Measurements from ENCODE around the gene SGCA. TPM values are rescaled to one million over a fixed set of nuclear protein-coding genes. Genes with fewer than 3 reads are reported as not detected.

The SGCA gene
- total and polyA plus RNA-seq, 3 donors from 2014 or later, result 2.4 to 33.1 (median 7.6) TPM

DNA sequence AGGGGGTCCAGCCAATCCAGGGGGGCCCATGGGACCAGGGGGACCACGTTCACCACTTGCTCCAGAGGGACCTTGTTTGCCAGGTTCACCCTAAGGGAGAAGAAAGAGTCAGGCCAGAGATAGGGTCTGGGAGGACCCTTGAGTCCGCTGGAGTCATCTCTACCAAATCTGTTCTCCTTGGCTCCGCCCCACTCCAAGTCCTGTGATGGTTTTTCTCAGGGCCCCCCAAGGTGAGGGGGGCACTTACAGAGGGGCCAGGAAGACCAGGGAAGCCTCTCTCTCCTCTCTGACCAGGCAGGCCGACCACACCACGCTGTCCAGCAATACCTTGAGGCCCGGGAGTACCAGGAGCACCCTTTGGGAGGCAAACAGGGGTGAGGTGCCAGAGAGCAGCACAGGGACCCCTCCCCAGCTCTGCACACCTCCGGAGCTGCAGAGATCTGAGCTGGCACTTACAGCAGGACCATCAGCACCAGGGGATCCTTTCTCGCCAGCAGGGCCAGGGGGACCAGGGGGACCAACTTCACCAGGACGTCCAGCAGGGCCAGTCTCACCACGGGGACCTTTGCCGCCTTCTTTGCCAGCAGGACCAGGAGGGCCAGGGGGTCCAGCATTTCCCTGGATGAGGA, 23.2 kb downstream of the SGCA start:
- Histone ChIP-seq H3K27ac (no peak overlapping the region), H3K36me3 (ENCODE audit: low read depth, missing control alignments) (no peaks in the 10 kb centered on the region), H3K4me1 (no peaks in the 10 kb centered on the region), H3K27me3 (no peaks in the 10 kb centered on the region), H3K9me3 (no peaks in the 10 kb centered on the region), H3K4me3 (no peak overlapping the region)
- no peak for TF ChIP-seq POLR2A (IDR thresholded peaks at IDR 0.05)
- TF ChIP-seq, protein P1, sequence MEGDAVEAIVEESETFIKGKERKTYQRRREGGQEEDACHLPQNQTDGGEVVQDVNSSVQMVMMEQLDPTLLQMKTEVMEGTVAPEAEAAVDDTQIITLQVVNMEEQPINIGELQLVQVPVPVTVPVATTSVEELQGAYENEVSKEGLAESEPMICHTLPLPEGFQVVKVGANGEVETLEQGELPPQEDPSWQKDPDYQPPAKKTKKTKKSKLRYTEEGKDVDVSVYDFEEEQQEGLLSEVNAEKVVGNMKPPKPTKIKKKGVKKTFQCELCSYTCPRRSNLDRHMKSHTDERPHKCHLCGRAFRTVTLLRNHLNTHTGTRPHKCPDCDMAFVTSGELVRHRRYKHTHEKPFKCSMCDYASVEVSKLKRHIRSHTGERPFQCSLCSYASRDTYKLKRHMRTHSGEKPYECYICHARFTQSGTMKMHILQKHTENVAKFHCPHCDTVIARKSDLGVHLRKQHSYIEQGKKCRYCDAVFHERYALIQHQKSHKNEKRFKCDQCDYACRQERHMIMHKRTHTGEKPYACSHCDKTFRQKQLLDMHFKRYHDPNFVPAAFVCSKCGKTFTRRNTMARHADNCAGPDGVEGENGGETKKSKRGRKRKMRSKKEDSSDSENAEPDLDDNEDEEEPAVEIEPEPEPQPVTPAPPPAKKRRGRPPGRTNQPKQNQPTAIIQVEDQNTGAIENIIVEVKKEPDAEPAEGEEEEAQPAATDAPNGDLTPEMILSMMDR (IDR thresholded peaks at IDR 0.05), result no peak
- DNase-seq, result no peak
- WGBS, 2 donors, result 82 to 83% methylated on average over 5 to 11 of the region's 11 CpGs
- intact Hi-C loops (cut with DNase I; ENCODE audit: low total_unique reads), result no loop called here

- Histone ChIP-seq H3K4me1 (no peaks in the 10 kb centered on the region), H3K9me3 (no peaks in the 10 kb centered on the region), H3K36me3 (ENCODE audit: low read depth, missing control alignments) (no peaks in the 10 kb centered on the region), H3K27ac (no peak overlapping the region), H3K27me3 (no peaks in the 10 kb centered on the region), H3K4me3 (no peak overlapping the region)
- 82% methylated on average over 20 of the region's 20 CpGs; no CpG with 5 or more reads in 1 of the 2 donors for WGBS, 2 donors
- DNase-seq, result no peak
- TF ChIP-seq POLR2A (IDR thresholded peaks at IDR 0.05), result no peak
- TF ChIP-seq, protein P1 (IDR thresholded peaks at IDR 0.05), result no peak
- intact Hi-C loops (cut with DNase I; ENCODE audit: low total_unique reads), result no loop called here
Measured at GRCh38 chr17:50189550-50190292, 23.9 kb downstream of the SGCA start.

DNA sequence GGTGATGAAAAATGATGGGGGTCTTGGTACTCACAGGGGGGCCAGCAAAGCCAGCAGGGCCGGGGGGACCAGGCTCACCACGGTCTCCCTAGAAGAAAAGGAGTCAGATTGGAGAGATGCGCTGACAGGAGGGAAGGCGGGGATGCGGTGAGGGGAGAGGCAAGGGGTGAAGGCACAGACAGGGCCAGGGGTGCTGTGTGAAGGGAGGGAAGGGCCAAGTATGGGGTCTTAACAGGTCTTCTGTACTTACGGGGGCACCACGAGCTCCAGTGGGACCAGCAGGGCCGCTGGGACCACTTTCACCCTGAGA, 24.4 kb downstream of the SGCA start:
- no peaks in the 10 kb centered on the region for H3K36me3 ChIP-seq (ENCODE audit: low read depth, missing control alignments)
- no peak for DNase-seq
- intact Hi-C loops (cut with DNase I; ENCODE audit: low total_unique reads), result no loop called here
- no peak overlapping the region for H3K27ac ChIP-seq
- H3K27me3 ChIP-seq, result no peaks in the 10 kb centered on the region
- no peak overlapping the region for H3K4me3 ChIP-seq
- H3K9me3 ChIP-seq, result no peaks in the 10 kb centered on the region
- 83 to 91% methylated on average over 6 to 8 of the region's 8 CpGs for WGBS, 2 donors
- no peaks in the 10 kb centered on the region for H3K4me1 ChIP-seq
- TF ChIP-seq POLR2A (IDR thresholded peaks at IDR 0.05), result no peak
- TF ChIP-seq, protein P1 (IDR thresholded peaks at IDR 0.05), result no peak

DNA sequence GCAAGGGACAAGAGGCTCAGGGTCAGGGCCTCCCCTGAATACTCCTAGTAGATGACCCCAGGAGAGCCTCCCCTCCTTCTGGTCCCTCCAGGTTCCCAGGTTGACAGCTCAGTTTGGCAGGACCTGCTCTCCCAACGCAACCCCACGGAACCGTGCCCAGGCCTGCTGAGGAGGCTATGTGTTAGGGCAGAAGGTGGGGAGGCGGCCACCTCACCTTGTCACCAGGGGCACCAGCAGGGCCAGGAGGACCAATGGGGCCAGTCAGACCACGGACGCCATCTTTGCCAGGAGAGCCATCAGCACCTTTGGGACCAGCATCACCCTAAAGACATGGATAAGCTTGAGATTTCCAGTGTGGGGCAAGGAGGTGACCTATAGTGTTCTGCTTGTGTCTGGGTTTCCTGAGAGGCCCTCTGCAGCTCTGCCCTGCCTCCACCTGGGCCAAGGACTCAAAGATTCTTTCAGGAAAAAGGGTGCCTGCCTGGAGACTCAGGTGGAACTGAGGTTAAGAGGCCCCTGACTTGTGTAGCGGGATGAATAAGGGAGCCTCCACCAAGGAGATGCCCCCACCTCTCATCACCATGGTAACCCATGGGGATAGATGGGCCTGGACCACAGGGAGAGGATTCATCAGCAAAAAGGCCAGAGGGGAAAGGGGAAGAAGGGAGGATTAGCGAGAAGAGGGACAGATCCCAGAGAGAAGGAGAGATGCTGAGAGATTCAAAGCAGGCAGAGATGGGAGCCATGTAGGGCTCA, 25.0 kb downstream of the SGCA start:
- H3K4me1 ChIP-seq, result no peaks in the 10 kb centered on the region
- no peaks in the 10 kb centered on the region for H3K36me3 ChIP-seq (ENCODE audit: low read depth, missing control alignments)
- TF ChIP-seq POLR2A (IDR thresholded peaks at IDR 0.05), result no peak
- TF ChIP-seq, protein P1 (IDR thresholded peaks at IDR 0.05), result no peak

More for the DNA sequence above, 25.0 kb downstream of the SGCA start:
- no peak overlapping the region for H3K4me3 ChIP-seq
- H3K27ac ChIP-seq, result no peak overlapping the region
- H3K27me3 ChIP-seq, result no peaks in the 10 kb centered on the region
- no peaks in the 10 kb centered on the region for H3K9me3 ChIP-seq
- no peak for DNase-seq
- intact Hi-C loops (cut with DNase I; ENCODE audit: low total_unique reads), result no loop called here
- WGBS, 2 donors, result 76 to 78% methylated on average over 5 to 8 of the region's 8 CpGs

All from testis (tissue), 3 donors.